WI38 (cell line): ENCODE results near the gene KRTAP10-8.
"Not testable (repeated sequence)": the region's sequence is repeated elsewhere in the genome, so short reads cannot be mapped to it uniquely, and the experiment has no call there.

Experiments used
- H3K4me3 ChIP-seq: 2 replicates; pipeline ENCODE4 v1.5.1; 2011; ENCODE audit warnings: low read depth, mild to moderate bottlenecking, control low read depth, low read length
- CTCF ChIP-seq: IDR thresholded peaks from 2 replicates; pipeline ENCODE4 v1.5.1; 2012; ENCODE audit warnings: low read depth, mild to moderate bottlenecking, control low read depth, low read length

The KRTAP10-8 gene

GRCh38 chr21:44596068-44596725, 15.7 kb upstream of the KRTAP10-8 start:
- H3K4me3 ChIP-seq, result no peak overlapping the region
- no peak for TF ChIP-seq CTCF

GRCh38 chr21:44598061-44598460, 13.8 kb upstream of the KRTAP10-8 start:
- H3K4me3 ChIP-seq, result no peak overlapping the region
- no peak for TF ChIP-seq CTCF

DNA sequence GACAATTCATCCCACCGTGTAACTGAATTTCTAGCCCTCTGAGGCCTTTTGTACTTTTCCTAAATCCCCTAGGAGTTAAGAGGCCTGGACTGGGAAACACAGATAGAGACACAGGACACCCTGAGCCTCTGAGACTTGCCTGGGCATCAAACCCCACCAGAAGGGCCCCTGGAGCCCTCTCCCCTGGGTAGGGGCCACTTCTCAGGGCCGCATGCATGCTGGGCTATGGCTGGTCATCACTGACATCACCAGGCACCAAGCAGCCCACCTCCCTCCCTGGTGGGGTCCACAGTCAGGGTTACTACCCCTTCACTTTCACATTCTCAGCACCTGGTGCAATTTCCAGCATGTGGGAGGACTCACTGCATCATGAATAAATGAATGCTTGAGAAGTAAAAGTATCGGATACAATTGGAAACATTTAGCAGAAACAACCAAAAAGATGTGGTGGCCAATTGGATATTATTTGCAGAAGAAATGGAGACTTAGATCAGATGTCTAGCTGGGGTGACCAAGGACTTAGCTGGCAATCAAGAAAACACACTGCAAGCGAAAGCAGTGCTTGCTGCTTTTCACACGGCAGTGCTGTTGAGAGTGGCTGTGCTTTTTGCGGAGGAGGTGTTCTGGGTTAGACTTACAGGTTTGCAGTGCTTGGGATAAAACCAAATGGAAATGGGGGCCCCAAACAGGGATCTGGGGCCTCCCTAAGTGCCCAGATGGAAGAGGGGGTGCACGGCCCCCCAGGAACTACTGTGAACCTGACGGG, 12.4 kb upstream of the KRTAP10-8 start:
- no peak for TF ChIP-seq CTCF
- H3K4me3 ChIP-seq, result no peak overlapping the region

- not testable (repeated sequence) for H3K4me3 ChIP-seq
These were observed 11.5 kb upstream of the KRTAP10-8 start, which contains the start of gene KRTAP10-7 for GRCh38 chr21:44600118-44600978. Gene KRTAP10-7, plus strand, starts transcription at chr21:44600597. Its CDS starts 25 bp downstream, at chr21:44600622.

DNA sequence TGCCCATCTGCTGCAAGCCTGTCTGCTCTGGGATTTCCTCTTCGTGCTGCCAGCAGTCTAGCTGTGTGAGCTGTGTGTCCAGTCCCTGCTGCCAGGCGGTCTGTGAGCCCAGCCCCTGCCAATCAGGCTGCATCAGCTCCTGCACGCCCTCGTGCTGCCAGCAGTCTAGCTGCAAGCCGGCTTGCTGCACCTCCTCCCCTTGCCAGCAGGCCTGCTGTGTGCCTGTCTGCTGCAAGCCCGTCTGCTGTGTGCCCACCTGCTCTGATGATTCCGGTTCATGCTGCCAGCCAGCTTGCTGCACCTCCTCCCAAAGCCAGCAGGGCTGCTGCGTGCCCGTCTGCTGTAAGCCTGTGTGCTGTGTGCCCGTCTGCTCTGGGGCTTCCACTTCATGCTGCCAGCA, 10.8 kb upstream of the KRTAP10-8 start:
- H3K4me3 ChIP-seq, result not testable (repeated sequence)

DNA sequence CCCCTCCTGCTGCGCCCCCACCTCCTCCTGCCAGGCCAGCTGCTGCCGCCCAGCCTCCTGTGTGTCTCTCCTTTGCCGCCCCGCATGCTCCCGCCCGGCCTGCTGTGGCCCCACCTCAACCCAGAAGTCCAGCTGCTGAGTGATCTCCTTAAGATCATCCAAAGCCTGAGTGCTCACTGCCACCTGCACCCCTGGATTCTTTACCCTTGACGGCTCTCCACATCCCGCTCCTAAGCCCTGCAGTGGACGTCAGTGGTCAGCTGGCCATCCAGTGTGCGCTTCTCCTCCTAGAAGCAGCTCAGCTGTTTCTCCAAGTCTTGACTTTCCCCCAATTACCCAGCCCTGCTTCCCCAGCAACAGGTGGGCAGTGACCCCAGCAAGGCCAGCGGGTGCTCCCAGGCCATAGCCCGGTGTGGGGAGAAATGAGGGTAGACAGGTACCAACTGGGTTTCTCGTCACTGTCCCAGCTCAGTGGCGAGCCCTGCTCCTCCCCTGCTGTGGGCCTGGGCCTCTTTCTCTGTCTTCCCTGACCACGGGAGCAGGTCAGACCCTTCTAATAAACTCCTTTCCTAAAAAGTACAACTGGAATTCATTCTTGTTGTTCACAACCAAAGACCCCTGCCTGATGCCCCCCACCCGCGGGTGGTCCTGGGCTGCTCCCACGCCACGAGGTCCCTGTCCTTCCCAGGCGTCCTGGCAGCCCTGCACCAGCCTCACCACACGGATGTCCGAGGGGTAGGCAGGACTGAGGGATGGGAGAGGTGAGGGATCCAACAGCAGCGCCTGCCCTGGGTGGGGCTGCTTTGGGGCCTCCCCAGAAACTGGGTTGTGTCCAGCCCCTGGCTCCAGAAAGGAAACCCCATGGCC, 10.1 kb upstream of the KRTAP10-8 start:
- H3K4me3 ChIP-seq, result no peak overlapping the region
- no peak for TF ChIP-seq CTCF

DNA sequence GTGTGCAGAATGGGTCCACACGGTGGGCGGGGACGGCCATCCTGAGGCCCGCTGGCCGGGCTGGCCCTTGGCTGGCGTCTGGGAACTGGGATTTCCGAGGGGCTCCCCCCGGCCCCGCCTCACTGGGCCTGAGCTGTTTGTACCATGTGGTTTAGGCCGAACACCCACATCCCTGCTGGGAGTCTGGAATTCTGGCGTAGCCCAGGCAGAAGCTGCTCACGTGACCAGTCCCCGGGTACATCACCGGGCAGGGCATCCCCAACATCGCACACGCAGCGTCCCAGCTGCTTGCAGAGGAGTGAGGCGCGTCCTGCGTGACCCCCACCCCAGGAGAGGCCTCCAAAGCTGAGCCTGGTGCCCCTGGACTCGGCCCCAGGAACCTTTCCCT, 9.4 kb upstream of the KRTAP10-8 start:
- no peak for TF ChIP-seq CTCF
- H3K4me3 ChIP-seq, result no peak overlapping the region
